HG02678 (cell line): Measurements from ENCODE around the gene PLAGL1.
"Not testable (repeated sequence)": the region's sequence is repeated elsewhere in the genome, so short reads cannot be mapped to it uniquely, and the experiment has no call there.

Experiments used
- ATAC-seq: cut with Tn5 transposase; IDR thresholded peaks from one replicate; pipeline ENCODE4 v1.9.1; 2021; ENCODE audit warnings: mild to moderate bottlenecking, moderate library complexity; ENCODE audit not compliant: unreplicated experiment

PLAGL1 gene, protein sequence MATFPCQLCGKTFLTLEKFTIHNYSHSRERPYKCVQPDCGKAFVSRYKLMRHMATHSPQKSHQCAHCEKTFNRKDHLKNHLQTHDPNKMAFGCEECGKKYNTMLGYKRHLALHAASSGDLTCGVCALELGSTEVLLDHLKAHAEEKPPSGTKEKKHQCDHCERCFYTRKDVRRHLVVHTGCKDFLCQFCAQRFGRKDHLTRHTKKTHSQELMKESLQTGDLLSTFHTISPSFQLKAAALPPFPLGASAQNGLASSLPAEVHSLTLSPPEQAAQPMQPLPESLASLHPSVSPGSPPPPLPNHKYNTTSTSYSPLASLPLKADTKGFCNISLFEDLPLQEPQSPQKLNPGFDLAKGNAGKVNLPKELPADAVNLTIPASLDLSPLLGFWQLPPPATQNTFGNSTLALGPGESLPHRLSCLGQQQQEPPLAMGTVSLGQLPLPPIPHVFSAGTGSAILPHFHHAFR

GRCh38 chr6:144008120-144008811, at the start of gene PLAGL1:
Gene PLAGL1 (minus strand): TSS chr6:144008259. CDS start chr6:143948136, 60,123 bp downstream.
- ATAC-seq: peak; percentile 81

GRCh38 chr6:144055121-144055931, 47.3 kb upstream of the PLAGL1 start:
- peak; percentile 92 for ATAC-seq

DNA sequence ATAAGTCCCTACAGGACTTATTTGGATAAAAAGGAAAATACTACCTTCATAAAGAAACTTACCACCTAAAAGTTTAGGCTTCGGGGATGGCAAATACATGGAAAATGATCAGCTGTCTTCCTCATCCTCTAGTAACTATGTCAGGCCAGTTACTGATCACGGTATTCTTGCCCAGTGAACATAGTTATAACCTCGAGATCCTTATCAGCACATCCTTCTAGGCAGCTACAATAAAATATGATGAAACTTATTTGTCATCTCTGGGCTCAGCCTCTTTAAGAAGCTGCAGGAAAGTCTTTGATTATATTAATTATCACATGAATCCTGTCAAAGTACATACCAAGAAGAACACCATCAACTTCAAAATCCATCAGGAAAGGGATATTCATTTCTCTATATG, 45.5 kb upstream of the PLAGL1 start:
- no peak for ATAC-seq

DNA sequence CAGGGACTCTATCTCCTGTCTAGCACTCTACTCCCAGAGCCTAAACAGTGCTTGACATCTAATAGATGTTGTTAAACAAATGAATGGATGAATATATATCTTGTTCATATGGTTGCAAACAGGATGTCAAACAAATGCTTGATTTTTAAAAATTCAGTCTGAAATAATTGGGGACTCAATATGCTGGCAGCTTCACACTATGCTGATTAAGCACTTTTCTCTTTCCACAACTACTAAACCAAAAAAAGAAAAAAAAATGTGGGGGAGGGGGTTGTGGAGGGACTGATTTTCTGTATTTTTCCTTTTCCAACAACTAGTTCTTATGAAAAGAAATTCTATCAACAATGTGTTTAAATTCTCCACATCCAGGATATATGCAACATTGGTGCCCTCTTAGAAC, 44.4 kb upstream of the PLAGL1 start:
- no peak for ATAC-seq

- no peak for ATAC-seq
Measured at GRCh38 chr6:144049386-144049785, 41.3 kb upstream of the PLAGL1 start.

GRCh38 chr6:144047688-144048087, 39.6 kb upstream of the PLAGL1 start:
- no peak for ATAC-seq

GRCh38 chr6:144046672-144047071, 38.6 kb upstream of the PLAGL1 start:
- ATAC-seq: not testable (repeated sequence)

DNA sequence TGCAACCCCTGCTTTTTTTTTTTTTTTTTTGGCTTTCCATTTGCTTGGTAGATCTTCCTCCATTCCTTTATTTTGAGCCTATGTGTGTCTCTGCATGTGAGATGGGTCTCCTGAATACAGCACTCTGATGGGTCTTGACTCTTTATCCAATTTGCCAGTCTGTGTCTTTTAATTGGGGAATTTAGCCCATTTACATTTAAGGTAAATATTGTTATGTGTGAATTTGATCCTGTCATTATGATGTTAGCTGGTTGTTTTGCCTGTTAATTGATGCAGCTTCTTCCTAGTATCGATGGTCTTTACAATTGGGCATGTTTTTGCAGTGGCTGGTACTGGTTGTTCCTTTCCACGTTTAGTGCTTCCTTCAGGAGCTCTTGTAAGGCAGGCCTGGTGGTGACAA, 36.9 kb upstream of the PLAGL1 start:
- ATAC-seq: not testable (repeated sequence)

GRCh38 chr6:144036835-144037195, 28.8 kb upstream of the PLAGL1 start:
- ATAC-seq: peak; percentile 13

DNA sequence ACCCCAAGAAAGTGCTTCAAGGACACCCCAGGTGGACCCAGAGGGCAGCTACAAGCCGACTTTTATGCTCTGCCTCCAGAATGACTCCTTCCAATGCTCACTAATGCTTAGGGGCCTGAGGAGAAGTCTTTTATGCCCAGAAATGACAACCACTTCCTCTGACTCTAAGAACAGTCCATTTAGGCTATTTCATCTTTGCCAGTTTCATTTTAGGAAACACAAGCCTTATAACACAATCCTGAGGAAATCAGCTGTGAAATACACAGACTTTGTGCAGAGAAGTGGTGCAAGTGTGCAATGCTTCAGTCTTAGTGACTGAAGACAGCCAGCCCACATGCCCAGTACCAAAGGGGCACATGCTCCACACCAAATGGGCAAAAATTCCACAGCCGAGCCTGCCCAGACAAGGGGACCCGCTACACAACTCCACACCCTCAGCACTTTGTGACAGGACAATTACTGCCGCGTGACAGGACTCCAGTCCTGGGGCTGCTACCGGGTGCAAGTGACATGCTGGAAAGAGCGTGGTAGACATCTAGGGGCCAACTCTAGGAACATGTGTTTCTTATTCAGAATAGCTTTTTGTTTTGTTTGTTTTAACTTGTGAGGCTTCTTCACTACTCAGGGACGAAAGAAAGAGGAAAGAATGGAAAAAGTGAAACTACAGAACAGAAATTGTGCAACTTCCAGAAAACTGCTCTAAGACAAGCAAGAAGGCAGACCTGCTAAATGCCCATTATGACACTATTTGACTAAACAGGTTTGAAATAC, 28.2 kb upstream of the PLAGL1 start:
- ATAC-seq: peak; percentile 80

- no peak for ATAC-seq
Measured at GRCh38 chr6:144035416-144035815, 27.4 kb upstream of the PLAGL1 start.

DNA sequence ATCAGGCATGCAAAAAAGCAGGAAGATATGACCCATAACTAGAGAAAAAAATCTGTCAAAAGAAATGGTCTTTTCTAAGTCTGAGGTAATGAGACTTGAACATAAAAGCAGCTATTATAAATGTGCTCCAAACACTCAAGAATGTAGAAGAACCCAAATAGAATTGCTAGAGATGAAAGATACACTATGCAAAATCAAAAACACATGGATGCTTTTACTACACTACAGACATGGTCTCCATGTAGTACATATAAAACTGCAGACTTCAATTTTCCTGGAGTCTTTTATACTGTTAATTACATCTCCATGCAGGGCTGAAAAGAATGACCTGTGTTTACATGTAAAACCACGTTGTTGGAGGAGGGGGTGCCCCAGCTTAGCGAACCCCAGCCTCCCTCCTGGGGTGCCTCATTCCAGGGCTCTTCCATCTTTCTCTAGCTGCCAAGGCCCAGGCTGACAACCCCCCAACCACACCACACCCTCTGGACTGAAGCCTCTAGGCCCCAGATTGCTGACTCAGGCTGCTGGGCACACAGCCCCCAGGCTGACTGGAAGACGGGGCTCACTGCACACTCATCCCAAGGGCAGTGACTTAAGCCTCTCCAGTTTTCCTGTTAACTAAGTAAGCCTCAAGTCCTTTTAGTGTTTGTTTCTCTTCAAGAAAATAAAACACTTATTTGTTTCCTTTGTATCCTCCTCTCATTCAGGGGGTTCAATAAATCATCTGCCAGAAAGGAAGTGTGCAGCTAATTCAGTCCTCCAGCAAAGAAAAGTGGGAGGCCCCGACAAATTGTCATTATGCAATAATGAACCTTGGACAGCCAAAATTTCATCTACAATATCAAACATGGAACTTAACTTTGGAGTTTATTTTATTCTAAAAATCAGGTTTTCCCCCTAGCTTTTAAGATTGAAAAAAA, 26.0 kb upstream of the PLAGL1 start:
- ATAC-seq: no peak

GRCh38 chr6:144029452-144029851, 21.4 kb upstream of the PLAGL1 start:
- no peak for ATAC-seq

DNA sequence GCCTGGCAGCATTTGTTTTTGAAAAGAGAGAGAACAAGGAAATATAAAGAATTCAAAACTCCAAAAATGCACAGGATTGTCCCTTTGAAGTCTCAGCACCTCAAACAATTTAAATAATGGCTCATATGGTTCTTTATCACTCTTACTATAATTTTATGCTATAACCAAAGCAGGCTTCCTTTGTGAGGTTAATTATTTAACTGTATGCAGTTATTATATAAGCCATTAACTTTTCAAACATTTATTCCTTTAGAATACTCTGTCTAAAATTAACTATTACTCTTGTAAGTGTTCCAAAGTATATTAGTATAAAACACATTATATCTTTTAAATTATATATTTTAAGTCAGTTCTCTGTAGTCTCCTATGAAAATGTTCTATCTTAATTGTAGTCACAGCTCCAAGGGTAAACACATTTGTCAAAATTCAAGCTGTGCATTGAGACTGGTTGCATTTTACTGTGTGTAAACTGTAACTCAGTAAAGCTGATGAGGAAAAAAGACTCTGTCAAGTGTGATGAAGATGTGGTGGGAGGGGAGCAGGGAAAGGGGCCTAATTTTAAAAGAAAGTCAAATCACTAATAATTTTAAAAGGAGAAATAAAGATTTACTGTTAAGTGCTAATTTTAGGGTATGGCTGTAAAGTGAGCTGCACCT, 20.0 kb upstream of the PLAGL1 start:
- ATAC-seq: no peak

DNA sequence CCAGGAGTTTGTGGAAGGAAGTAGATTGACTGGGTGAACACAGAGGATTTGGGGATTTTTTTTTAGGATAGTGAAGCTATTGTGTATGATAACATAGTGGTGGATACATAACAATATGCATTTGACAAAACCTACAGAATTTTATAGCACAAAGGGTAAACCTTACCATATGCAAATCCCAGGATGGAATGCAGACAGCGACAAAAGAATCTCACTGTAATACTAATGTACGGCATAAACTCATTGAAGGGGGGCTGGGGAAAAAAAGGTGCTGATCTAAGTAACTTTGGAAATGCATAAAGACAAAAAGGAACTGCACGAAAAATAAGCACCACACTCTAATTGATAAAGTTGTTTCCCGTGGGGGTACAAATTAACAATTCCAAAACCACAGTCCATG, 15.2 kb upstream of the PLAGL1 start:
- no peak for ATAC-seq

DNA sequence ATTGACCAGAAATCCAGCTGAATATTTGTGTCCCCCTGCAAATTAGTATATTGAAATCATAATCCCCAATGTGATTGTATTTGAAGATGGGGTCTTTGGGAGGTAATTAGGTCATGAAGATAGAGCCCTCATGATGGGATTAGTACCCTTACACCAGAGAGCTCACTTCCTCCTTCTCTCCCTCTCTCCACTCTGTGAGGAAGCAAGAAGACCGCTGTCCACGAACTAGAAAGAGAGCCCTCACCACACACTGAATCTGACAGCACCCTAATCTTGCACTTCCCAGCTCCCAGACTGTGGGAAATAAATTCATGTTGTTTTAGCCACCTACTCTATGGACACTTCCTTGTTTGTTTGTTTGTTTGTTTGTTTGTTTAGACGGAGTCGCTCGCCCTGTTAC, 11.9 kb upstream of the PLAGL1 start:
- ATAC-seq: no peak

DNA sequence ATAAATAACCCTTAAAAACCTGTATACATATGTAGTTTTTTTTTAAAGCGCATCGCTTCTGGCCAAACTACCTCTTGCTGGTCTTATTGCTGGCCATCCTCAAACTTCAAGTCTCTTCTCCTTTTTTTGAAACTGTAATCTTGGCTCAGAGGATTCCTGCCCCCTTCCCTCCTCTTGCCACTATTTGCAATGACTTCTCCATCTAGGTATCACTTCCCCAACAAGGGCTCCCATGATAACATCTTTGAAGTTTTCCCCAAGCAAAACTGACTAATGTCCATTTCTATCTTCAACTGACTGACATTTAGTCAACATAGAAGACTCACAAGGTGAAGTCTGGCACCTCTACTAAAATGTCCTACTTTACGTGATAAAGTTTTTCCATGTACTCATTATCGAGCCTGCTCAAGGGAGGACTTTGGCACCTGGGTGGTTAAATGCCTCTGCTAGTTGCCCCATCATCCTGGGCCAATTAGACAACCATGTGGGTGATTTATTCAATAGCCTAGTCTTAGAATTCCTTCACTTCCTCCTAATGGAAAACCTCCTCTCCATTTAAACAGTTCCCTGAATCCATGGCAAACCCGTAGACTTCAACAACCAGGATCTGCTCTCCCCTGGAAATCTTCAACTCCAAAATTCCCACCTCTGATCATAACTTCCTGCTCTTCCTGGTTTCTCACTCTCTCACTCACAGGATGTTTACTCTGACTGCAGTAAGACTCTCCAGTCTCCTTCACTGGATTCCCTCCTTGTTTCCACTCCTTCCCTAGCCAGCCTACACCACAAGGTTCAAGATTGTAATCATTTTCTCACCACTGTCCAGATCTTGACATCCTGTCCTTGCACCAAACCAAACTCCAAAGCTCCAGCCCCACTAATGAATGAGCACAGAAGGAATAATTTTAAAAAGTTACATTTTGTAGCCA, 9.4 kb upstream of the PLAGL1 start:
- no peak for ATAC-seq

DNA sequence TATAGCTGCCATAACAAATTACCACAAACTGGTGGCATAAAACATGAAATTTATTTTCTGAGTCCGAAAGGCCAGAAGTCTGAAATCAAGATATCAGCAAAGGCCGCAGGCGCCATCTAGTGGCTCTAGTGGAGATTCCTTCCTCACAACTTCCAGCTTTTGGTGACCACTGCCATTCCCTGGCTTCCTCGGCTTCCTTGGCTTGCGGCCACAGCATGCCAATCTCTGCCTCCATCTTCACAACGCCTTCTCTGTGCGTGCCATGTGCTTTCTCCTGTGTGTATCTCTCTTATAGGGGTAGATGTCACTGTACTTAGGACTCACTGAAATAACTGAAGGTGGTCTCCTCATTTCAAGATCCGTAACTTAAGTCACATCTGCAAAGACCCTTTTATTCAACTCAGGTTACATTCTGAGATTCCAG, 5.4 kb upstream of the PLAGL1 start:
- ATAC-seq: no peak
